Stimulated activated CD4-positive, alpha-beta T cell treated with anti-CD3 and anti-CD28 coated beads, Interleukin-2, amount 100 ng/mL, for 24 hours (primary cell): ENCODE data around the gene B3GALT4.
"Not testable (repeated sequence)": the region's sequence is repeated elsewhere in the genome, so short reads cannot be mapped to it uniquely, and the experiment has no call there.

Source experiments
- DNase-seq, 2 donors: peaks; one replicate each; pipeline ENCODE4 v3.0.0-alpha.2; 2020

Gene B3GALT4

GRCh38 chr6:33276864-33277662 is at the start of gene B3GALT4:
B3GALT4 (plus strand) TSS chr6:33277123; CDS start chr6:33277420, 297 bp downstream.
- peak; percentile 79 to 86 for DNase-seq

GRCh38 chr6:33235221-33235634 is 41.7 kb upstream of the B3GALT4 start:
- DNase-seq: no peak

GRCh38 chr6:33236328-33236727 is 40.6 kb upstream of the B3GALT4 start:
- no peak for DNase-seq

- DNase-seq: no peak
Measured at GRCh38 chr6:33236852-33237251, 40.1 kb upstream of the B3GALT4 start.

- DNase-seq: no peak
Measured at GRCh38 chr6:33237741-33238140, 39.2 kb upstream of the B3GALT4 start.

GRCh38 chr6:33241968-33242367 is 35.0 kb upstream of the B3GALT4 start:
- DNase-seq: no peak

GRCh38 chr6:33243476-33243875 is 33.4 kb upstream of the B3GALT4 start:
- no peak for DNase-seq

- peak; percentile 95 for DNase-seq
Measured at GRCh38 chr6:33247977-33248642, 28.8 kb upstream of the B3GALT4 start.

- DNase-seq: peak in 1 of 2 donors; percentile 44
Measured at GRCh38 chr6:33248643-33248931, 28.3 kb upstream of the B3GALT4 start.

- DNase-seq: peak; percentile 93 to 96
Measured at GRCh38 chr6:33248932-33249731, 27.8 kb upstream of the B3GALT4 start.

- no peak for DNase-seq
Measured at GRCh38 chr6:33249732-33250630, 26.9 kb upstream of the B3GALT4 start.

GRCh38 chr6:33250731-33251130 is 26.2 kb upstream of the B3GALT4 start:
- no peak for DNase-seq

GRCh38 chr6:33251395-33252012 is 25.4 kb upstream of the B3GALT4 start:
- DNase-seq: no peak

GRCh38 chr6:33252759-33253158 is 24.2 kb upstream of the B3GALT4 start:
- DNase-seq: no peak

- no peak for DNase-seq
Measured at GRCh38 chr6:33254591-33254990, 22.3 kb upstream of the B3GALT4 start.

GRCh38 chr6:33259032-33259431 is 17.9 kb upstream of the B3GALT4 start:
- no peak for DNase-seq

GRCh38 chr6:33262490-33262889 is 14.4 kb upstream of the B3GALT4 start:
- not testable (repeated sequence) for DNase-seq

GRCh38 chr6:33264015-33264414 is 12.9 kb upstream of the B3GALT4 start:
- DNase-seq: no peak

- no peak for DNase-seq
Measured at GRCh38 chr6:33271117-33271467, 5.8 kb upstream of the B3GALT4 start.

GRCh38 chr6:33271468-33272274 is 5.3 kb upstream of the B3GALT4 start, which contains the start of the genes RPS18 and VPS52:
RPS18 (plus strand) TSS chr6:33272075; CDS start chr6:33272120, 45 bp downstream.
VPS52 (minus strand) TSS chr6:33271876; CDS start chr6:33271675, 201 bp downstream.
- DNase-seq: peak; percentile 85 to 90
